HepG2 (cell line): ENCODE data around the gene NPPB. TPM values are rescaled to one million over a fixed set of nuclear protein-coding genes. Genes with fewer than 3 reads are reported as not detected.

Source experiments
- KMT2B ChIP-seq: IDR thresholded peaks from 2 replicates; pipeline ENCODE4 v1.6.1; 2016; ENCODE audit warnings: missing genetic modification reagents, missing compliant biosample characterization
- MTERF4 ChIP-seq: sonication (generic); formaldehyde crosslinking; IDR thresholded peaks from 2 replicates; pipeline ENCODE4 v1.8.0; 2023; ENCODE audit warnings: mild to moderate bottlenecking, missing genetic modification reagents
- PREB ChIP-seq: sonication (generic); formaldehyde crosslinking; IDR thresholded peaks from 2 replicates; pipeline ENCODE4 v1.4.0; 2020; ENCODE audit warnings: missing genetic modification reagents
- RELA ChIP-seq: sonication (generic); formaldehyde crosslinking; IDR thresholded peaks from 2 replicates; pipeline ENCODE4 v1.4.0; 2020; ENCODE audit warnings: missing genetic modification reagents
- RFXANK ChIP-seq: IDR thresholded peaks from 2 replicates; pipeline ENCODE4 v1.6.1; 2016
- TBL1XR1 ChIP-seq: fragments of 150-350 bp; IDR thresholded peaks from 2 replicates; pipeline ENCODE4 v1.6.1; 2014; ENCODE audit warnings: borderline replicate concordance, low read length; ENCODE audit not compliant: partially characterized antibody
- TEAD3 ChIP-seq: optimal IDR thresholded peaks from 2 replicates; pipeline ENCODE3; 2016; ENCODE audit warnings: borderline replicate concordance
- ZFP62 ChIP-seq: sonication (generic); formaldehyde crosslinking; IDR thresholded peaks from 2 replicates; pipeline ENCODE4 v1.4.0; 2020; ENCODE audit warnings: missing genetic modification reagents
- ZNF30 ChIP-seq: sonication (generic); formaldehyde crosslinking; IDR thresholded peaks from 2 replicates; pipeline ENCODE4 v1.5.0; 2020; ENCODE audit warnings: mild to moderate bottlenecking, missing genetic modification reagents
- ZNF354B ChIP-seq: sonication (generic); formaldehyde crosslinking; IDR thresholded peaks from 2 replicates; pipeline ENCODE4 v1.8.0; 2022; ENCODE audit warnings: mild to moderate bottlenecking, missing genetic modification reagents
- ZNF557 ChIP-seq: sonication (generic); formaldehyde crosslinking; IDR thresholded peaks from 2 replicates; pipeline ENCODE4 v1.4.0; 2020; ENCODE audit warnings: missing genetic modification reagents
- ZNF746 ChIP-seq: sonication (generic); formaldehyde crosslinking; IDR thresholded peaks from 2 replicates; pipeline ENCODE4 v1.8.0; 2022; ENCODE audit warnings: mild to moderate bottlenecking, missing genetic modification reagents
- polyA plus RNA-seq, 8 experiments: library from polyadenylated mRNA; depleted of rRNA in 3 of 8; stranded (reverse) in 7 of 8; unstranded in 1 of 8; fragments of >200 nt; fragmentation: Illumina TruSeq in 4 of 8; extraction: Trizol in 4 of 8; gene quantifications; 2 replicates each; pipeline versions ENCODE4 v1.2.1 to v1.2.3, GENCODE V29; 2011 to 2016; ENCODE audit warnings: low read depth in 4 of 8, missing spikeins in 1 of 8, mixed read lengths in 1 of 8; ENCODE audit not compliant: insufficient read depth in 1 of 8
- total RNA-seq, 5 experiments: library from RNA; depleted of rRNA; stranded (reverse); fragments of >200 nt; fragmentation: Illumina TruSeq; extraction: Trizol; gene quantifications; 2 replicates each; pipeline ENCODE4 v1.2.3, GENCODE V29; 2016; ENCODE audit warnings: low read depth in 1 of 5
- TF ChIP-seq, protein P1 (sequence below): sonication (generic); formaldehyde crosslinking; IDR thresholded peaks from 2 replicates; pipeline ENCODE4 v1.4.0; 2020; ENCODE audit warnings: missing genetic modification reagents
- TF ChIP-seq, protein P2 (sequence below): IDR thresholded peaks from 2 replicates; pipeline ENCODE4 v1.6.1; 2018; ENCODE audit warnings: missing genetic modification reagents
- TF ChIP-seq, protein P3 (sequence below): sonication (generic); formaldehyde crosslinking; conservative IDR thresholded peaks from 2 replicates; pipeline ENCODE4 v1.8.1; 2023; ENCODE audit warnings: missing genetic modification reagents
- TF ChIP-seq, protein P4 (sequence below): sonication (generic); formaldehyde crosslinking; IDR thresholded peaks from 2 replicates; pipeline ENCODE4 v1.4.0; 2020; ENCODE audit warnings: missing genetic modification reagents

The NPPB gene
- total and polyA plus RNA-seq, 2 of the 13 experiments (the other 11 are each of a cell fraction or from before 2014, with no cell fraction given) = 1.9 TPM; not detected in 1

DNA sequence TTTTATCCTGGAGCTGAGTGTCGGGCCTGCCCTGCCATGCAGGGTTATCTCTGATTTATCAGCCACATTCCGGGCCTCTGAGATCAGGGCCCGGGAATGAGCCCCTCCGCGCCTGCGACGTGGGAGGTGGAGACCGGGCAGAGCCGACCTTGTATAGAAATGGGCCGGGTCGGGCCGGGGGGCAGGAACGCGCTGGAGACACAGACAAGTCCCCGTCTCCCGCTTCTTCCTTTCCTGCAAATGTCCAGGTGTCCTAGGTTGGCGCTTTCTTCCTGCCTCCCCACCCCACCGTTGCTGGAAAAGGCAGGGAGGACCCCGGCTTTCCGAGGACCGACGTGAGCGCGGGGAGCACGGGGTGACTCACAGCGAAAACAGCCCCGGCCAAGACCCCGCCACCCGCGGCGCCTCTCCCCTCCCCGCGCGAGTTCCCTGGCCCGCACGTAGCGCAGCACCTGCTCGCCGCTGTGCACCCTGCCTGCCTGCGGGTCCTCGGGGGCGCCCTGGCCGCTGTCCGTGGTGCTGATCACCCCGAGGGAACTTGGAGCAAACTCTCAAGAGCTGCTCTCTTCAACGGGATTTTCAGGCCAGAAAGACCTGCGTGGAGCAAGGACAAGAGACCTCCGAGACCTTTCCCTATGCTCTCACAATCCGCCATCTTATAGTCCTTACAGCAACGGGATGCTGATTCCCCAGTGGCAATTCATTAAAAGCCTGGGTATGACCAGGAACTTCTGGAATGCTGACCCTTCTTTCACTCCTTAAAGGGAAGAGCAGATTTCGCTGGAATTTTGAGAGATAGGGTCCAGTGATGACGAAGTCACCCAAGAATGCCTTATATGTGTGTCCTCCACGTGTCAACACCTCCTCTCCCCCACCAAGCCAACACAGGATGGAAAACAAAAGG is 475 bp upstream of the NPPB start (continued):
- TF ChIP-seq TBL1XR1 = no peak
- TF ChIP-seq TEAD3 (CRISPR knock-in tag) = peak; percentile 52
- TF ChIP-seq, protein P1, sequence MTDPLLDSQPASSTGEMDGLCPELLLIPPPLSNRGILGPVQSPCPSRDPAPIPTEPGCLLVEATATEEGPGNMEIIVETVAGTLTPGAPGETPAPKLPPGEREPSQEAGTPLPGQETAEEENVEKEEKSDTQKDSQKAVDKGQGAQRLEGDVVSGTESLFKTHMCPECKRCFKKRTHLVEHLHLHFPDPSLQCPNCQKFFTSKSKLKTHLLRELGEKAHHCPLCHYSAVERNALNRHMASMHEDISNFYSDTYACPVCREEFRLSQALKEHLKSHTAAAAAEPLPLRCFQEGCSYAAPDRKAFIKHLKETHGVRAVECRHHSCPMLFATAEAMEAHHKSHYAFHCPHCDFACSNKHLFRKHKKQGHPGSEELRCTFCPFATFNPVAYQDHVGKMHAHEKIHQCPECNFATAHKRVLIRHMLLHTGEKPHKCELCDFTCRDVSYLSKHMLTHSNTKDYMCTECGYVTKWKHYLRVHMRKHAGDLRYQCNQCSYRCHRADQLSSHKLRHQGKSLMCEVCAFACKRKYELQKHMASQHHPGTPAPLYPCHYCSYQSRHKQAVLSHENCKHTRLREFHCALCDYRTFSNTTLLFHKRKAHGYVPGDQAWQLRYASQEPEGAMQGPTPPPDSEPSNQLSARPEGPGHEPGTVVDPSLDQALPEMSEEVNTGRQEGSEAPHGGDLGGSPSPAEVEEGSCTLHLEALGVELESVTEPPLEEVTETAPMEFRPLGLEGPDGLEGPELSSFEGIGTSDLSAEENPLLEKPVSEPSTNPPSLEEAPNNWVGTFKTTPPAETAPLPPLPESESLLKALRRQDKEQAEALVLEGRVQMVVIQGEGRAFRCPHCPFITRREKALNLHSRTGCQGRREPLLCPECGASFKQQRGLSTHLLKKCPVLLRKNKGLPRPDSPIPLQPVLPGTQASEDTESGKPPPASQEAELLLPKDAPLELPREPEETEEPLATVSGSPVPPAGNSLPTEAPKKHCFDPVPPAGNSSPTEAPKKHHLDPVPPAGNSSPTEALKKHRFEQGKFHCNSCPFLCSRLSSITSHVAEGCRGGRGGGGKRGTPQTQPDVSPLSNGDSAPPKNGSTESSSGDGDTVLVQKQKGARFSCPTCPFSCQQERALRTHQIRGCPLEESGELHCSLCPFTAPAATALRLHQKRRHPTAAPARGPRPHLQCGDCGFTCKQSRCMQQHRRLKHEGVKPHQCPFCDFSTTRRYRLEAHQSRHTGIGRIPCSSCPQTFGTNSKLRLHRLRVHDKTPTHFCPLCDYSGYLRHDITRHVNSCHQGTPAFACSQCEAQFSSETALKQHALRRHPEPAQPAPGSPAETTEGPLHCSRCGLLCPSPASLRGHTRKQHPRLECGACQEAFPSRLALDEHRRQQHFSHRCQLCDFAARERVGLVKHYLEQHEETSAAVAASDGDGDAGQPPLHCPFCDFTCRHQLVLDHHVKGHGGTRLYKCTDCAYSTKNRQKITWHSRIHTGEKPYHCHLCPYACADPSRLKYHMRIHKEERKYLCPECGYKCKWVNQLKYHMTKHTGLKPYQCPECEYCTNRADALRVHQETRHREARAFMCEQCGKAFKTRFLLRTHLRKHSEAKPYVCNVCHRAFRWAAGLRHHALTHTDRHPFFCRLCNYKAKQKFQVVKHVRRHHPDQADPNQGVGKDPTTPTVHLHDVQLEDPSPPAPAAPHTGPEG (CRISPR knock-in tag) = peak; percentile 90
- TF ChIP-seq ZNF354B (CRISPR knock-in tag) = no peak
- peak; percentile 95; the same call in 1 of the 2 replicates for TF ChIP-seq MTERF4 (CRISPR knock-in tag)
- TF ChIP-seq RFXANK = peak; percentile 91; the same call in 1 of the 2 replicates
- peak; percentile 43; the same call in 1 of the 2 replicates for TF ChIP-seq ZNF746 (CRISPR knock-in tag)
- peak; percentile 90 for TF ChIP-seq KMT2B (CRISPR knock-in tag)
- TF ChIP-seq ZNF30 (CRISPR knock-in tag) = peak; percentile 75; the same call in 1 of the 2 replicates
- peak; percentile 99 for TF ChIP-seq ZNF557 (CRISPR knock-in tag)
- TF ChIP-seq PREB (CRISPR knock-in tag) = 0 out of 2 replicates have a peak, but pooled peaks have one; percentile 30
- TF ChIP-seq, protein P2, sequence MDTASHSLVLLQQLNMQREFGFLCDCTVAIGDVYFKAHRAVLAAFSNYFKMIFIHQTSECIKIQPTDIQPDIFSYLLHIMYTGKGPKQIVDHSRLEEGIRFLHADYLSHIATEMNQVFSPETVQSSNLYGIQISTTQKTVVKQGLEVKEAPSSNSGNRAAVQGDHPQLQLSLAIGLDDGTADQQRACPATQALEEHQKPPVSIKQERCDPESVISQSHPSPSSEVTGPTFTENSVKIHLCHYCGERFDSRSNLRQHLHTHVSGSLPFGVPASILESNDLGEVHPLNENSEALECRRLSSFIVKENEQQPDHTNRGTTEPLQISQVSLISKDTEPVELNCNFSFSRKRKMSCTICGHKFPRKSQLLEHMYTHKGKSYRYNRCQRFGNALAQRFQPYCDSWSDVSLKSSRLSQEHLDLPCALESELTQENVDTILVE = peak; percentile 97
- TF ChIP-seq, protein P3, sequence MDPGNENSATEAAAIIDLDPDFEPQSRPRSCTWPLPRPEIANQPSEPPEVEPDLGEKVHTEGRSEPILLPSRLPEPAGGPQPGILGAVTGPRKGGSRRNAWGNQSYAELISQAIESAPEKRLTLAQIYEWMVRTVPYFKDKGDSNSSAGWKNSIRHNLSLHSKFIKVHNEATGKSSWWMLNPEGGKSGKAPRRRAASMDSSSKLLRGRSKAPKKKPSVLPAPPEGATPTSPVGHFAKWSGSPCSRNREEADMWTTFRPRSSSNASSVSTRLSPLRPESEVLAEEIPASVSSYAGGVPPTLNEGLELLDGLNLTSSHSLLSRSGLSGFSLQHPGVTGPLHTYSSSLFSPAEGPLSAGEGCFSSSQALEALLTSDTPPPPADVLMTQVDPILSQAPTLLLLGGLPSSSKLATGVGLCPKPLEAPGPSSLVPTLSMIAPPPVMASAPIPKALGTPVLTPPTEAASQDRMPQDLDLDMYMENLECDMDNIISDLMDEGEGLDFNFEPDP (CRISPR knock-in tag) = peak; percentile 98
- TF ChIP-seq, protein P4, sequence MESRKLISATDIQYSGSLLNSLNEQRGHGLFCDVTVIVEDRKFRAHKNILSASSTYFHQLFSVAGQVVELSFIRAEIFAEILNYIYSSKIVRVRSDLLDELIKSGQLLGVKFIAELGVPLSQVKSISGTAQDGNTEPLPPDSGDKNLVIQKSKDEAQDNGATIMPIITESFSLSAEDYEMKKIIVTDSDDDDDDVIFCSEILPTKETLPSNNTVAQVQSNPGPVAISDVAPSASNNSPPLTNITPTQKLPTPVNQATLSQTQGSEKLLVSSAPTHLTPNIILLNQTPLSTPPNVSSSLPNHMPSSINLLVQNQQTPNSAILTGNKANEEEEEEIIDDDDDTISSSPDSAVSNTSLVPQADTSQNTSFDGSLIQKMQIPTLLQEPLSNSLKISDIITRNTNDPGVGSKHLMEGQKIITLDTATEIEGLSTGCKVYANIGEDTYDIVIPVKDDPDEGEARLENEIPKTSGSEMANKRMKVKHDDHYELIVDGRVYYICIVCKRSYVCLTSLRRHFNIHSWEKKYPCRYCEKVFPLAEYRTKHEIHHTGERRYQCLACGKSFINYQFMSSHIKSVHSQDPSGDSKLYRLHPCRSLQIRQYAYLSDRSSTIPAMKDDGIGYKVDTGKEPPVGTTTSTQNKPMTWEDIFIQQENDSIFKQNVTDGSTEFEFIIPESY (CRISPR knock-in tag) = no peak; the same call in 1 of the 2 replicates
- 0 out of 2 replicates have a peak, but pooled peaks have one; percentile 48 for TF ChIP-seq RELA (CRISPR knock-in tag)
- TF ChIP-seq ZFP62 (CRISPR knock-in tag) = no peak
